Measurements from ENCODE around the gene HYOU1. TPM values are rescaled to one million over a fixed set of nuclear protein-coding genes. Genes with fewer than 3 reads are reported as not detected.

HYOU1 gene
- total and polyA plus RNA-seq, 2 of the 8 experiments (the other 6 are each of a cell fraction or from before 2014, with no cell fraction given): 239 to 295 TPM

- no peak overlapping the region for H3K14ac ChIP-seq (ENCODE audit: insufficient read length)
- CTCF ChIA-PET (ENCODE audit: partially characterized antibody): interaction anchor here (1.0 to 1.5 kb wide), 2 partner anchors 56 to 73 kb away, joined by 3 to 5 read pairs; no protein-coding TSS in a partner anchor
- H2AFZ ChIP-seq (ENCODE audit: low read length): no peak overlapping the region
- no peak overlapping the region for H2BK15ac ChIP-seq (ENCODE audit: low read length)
- H3K4me1 ChIP-seq (replicated peaks in 1 of 4; ENCODE audit: control insufficient read depth in 3 of 4, insufficient read depth in 4 of 4, low read length in 3 of 4): no peaks in the 10 kb centered on the region
- H4K8ac ChIP-seq (ENCODE audit: extremely low read depth, insufficient read depth, low read length): no peak overlapping the region
- no peak overlapping the region for H3K56ac ChIP-seq (replicated peaks; ENCODE audit: insufficient read length, low read depth, low read length)
- H3K18ac ChIP-seq (ENCODE audit: extremely low read depth, low read length): no peak overlapping the region
- 93% methylated on average over 19 of the region's 19 CpGs; no CpG with 5 or more reads in 1 of the 2 experiments for WGBS, 2 experiments (ENCODE audit: extremely low coverage in 1 of 2, insufficient coverage in 1 of 2, insufficient read length in 1 of 2, insufficient replicate concordance in 2 of 2, low coverage in 1 of 2, low lambda C conversion rate in 2 of 2, missing lambda C conversion rate in 1 of 2)
- no peak overlapping the region for H2AK5ac ChIP-seq (ENCODE audit: low read depth, low read length)
- H3K23ac ChIP-seq (ENCODE audit: insufficient read length): no peak overlapping the region
- no peaks in the 10 kb centered on the region for H3K27me3 ChIP-seq (replicated peaks in 1 of 4; ENCODE audit: control insufficient read depth in 3 of 4, extremely low read depth in 1 of 4, insufficient read depth in 3 of 4, low read length in 3 of 4)
- H2BK5ac ChIP-seq (ENCODE audit: low read depth, low read length): no peak overlapping the region
- H3K9me3 ChIP-seq (ENCODE audit: insufficient read depth in 2 of 2, low read depth in 1 of 2, low read length in 1 of 2): no peaks in the 10 kb centered on the region
- no peaks in the 10 kb centered on the region for H4K20me1 ChIP-seq (replicated peaks in 1 of 2; ENCODE audit: control insufficient read depth in 1 of 2, insufficient read depth in 2 of 2, low read length in 2 of 2)
- H2BK120ac ChIP-seq (replicated peaks; ENCODE audit: low read depth, low read length): no peak overlapping the region
- FAIRE-seq (no peak), DNase-seq (ENCODE audit: low read depth in 1 of 2, low spot score in 2 of 2) (no peak)
- H4K5ac ChIP-seq (ENCODE audit: insufficient read length, low read depth, low read length): no peak overlapping the region
- TF ChIP-seq JUND (IDR thresholded peaks at IDR 0.05; ENCODE audit: low read length) (no peak), POU5F1 (IDR thresholded peaks at IDR 0.05; ENCODE audit: low read depth, low read length) (no peak), JUN (IDR thresholded peaks at IDR 0.05; ENCODE audit: low read depth, low read length) (no peak), CTBP2 (IDR thresholded peaks at IDR 0.05; ENCODE audit: borderline replicate concordance, insufficient read depth, insufficient read length, low read length) (no peak), RXRA (IDR thresholded peaks at IDR 0.05; ENCODE audit: insufficient read depth, low read depth, low read length) (no peak), ZNF274 (IDR thresholded peaks at IDR 0.05; ENCODE audit: borderline replicate concordance, extremely low read depth, low read length) (no peak), SP1 (IDR thresholded peaks at IDR 0.05; ENCODE audit: low read depth, low read length) (no peak), RAD21 (IDR thresholded peaks at IDR 0.05 in 1 of 2, conservative IDR thresholded peaks at IDR 0.05 in 1 of 2; ENCODE audit: low read depth in 2 of 2, low read length in 2 of 2) (no peak), MAFK (IDR thresholded peaks at IDR 0.05; ENCODE audit: low read depth, low read length) (no peak), BACH1 (IDR thresholded peaks at IDR 0.05; ENCODE audit: low read length) (no peak), CHD2 (IDR thresholded peaks at IDR 0.05; ENCODE audit: low read length) (no peak), TEAD4 (IDR thresholded peaks at IDR 0.05; ENCODE audit: low read depth, low read length) (no peak), HDAC6 (IDR thresholded peaks at IDR 0.05; ENCODE audit: low read depth, low read length) (no peak)
- H3K4me2 ChIP-seq (ENCODE audit: insufficient read depth in 1 of 2, low read depth in 2 of 2, low read length in 2 of 2): no peak overlapping the region
- H3K79me2 ChIP-seq (ENCODE audit: control insufficient read depth in 1 of 2, insufficient read depth in 2 of 2, low read length in 2 of 2): no peaks in the 10 kb centered on the region
- no peak overlapping the region for H2BK12ac ChIP-seq (ENCODE audit: low read depth, low read length)
- POLR2A ChIA-PET (ENCODE audit: partially characterized antibody): interaction anchor here (0.6 to 7.5 kb wide), 5 partner anchors 11 to 38 kb away, joined by 3 to 38 read pairs (median 4); partner anchors contain the start of gene VPS11
- no peak overlapping the region for H3K4me3 ChIP-seq (ENCODE audit: extremely low read depth in 1 of 4, insufficient read depth in 2 of 4, low read depth in 3 of 4, low read length in 4 of 4)
- H3K36me3 ChIP-seq (ENCODE audit: control insufficient read depth in 2 of 4, insufficient read depth in 4 of 4, low read length in 3 of 4): peaks cover 11 to 57% (median 38%) of the 10 kb centered on the region in 4 experiments
- no peak overlapping the region for H3K27ac ChIP-seq (ENCODE audit: low read depth, low read length)
- no peak overlapping the region for H2BK20ac ChIP-seq (ENCODE audit: low read length)
- no peaks in the 10 kb centered on the region for H3K23me2 ChIP-seq (ENCODE audit: low read depth, low read length)
- H3K79me1 ChIP-seq (ENCODE audit: low read depth, low read length): no peaks in the 10 kb centered on the region; the same call in 1 of the 2 replicates
- no peak overlapping the region for H3K4ac ChIP-seq (replicated peaks; ENCODE audit: insufficient read length, low read depth, low read length)
- H4K91ac ChIP-seq (replicated peaks; ENCODE audit: insufficient read length, low read length): no peak overlapping the region
- no peak overlapping the region for H3K9ac ChIP-seq (replicated peaks in 1 of 4; ENCODE audit: extremely low read depth in 1 of 4, low read depth in 3 of 4, low read length in 3 of 4)
Measured at GRCh38 chr11:119078675-119079420, 21.8 kb upstream of the HYOU1 start.

Measured in H1 (cell line).